ENCODE data around the gene SIX1.

Gene SIX1

DNA sequence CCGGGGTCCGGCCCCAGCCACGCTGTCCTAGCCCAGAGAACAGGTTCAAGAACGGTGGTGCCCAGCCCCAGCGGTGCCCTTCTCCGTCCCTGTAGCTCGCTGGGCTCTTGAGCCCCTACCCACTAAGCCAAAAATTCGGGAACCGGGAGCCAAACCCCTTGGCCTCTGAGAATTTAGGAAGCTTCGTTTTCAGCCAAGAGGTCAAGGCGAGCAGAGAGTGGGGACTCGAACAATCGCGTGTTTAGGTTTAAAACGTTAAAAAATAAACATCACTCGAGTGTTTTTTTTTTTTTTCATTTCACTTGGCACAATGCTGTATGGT lies 6.2 kb downstream of the SIX1 start:
- Histone ChIP-seq H3K4me1 (ENCODE audit: insufficient read depth, poor library complexity, severe bottlenecking) (no peaks in the 10 kb centered on the region), H3K9me3 (ENCODE audit: severe bottlenecking) (no peaks in the 10 kb centered on the region), H3K27me3 (ENCODE audit: insufficient read depth, poor library complexity, severe bottlenecking) (no peaks in the 10 kb centered on the region), H3K4me3 (ENCODE audit: severe bottlenecking) (no peak overlapping the region), H3K27ac (ENCODE audit: poor library complexity, severe bottlenecking) (no peak overlapping the region), H3K36me3 (ENCODE audit: low read depth) (peaks cover 14% of the 10 kb centered on the region)
- TF ChIP-seq, protein P1, sequence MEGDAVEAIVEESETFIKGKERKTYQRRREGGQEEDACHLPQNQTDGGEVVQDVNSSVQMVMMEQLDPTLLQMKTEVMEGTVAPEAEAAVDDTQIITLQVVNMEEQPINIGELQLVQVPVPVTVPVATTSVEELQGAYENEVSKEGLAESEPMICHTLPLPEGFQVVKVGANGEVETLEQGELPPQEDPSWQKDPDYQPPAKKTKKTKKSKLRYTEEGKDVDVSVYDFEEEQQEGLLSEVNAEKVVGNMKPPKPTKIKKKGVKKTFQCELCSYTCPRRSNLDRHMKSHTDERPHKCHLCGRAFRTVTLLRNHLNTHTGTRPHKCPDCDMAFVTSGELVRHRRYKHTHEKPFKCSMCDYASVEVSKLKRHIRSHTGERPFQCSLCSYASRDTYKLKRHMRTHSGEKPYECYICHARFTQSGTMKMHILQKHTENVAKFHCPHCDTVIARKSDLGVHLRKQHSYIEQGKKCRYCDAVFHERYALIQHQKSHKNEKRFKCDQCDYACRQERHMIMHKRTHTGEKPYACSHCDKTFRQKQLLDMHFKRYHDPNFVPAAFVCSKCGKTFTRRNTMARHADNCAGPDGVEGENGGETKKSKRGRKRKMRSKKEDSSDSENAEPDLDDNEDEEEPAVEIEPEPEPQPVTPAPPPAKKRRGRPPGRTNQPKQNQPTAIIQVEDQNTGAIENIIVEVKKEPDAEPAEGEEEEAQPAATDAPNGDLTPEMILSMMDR (IDR thresholded peaks at IDR 0.05; ENCODE audit: poor library complexity, severe bottlenecking), result no peak
- ATAC-seq (ENCODE audit: low read depth) (no peak), DNase-seq (ENCODE audit: low spot score) (no peak)

DNA sequence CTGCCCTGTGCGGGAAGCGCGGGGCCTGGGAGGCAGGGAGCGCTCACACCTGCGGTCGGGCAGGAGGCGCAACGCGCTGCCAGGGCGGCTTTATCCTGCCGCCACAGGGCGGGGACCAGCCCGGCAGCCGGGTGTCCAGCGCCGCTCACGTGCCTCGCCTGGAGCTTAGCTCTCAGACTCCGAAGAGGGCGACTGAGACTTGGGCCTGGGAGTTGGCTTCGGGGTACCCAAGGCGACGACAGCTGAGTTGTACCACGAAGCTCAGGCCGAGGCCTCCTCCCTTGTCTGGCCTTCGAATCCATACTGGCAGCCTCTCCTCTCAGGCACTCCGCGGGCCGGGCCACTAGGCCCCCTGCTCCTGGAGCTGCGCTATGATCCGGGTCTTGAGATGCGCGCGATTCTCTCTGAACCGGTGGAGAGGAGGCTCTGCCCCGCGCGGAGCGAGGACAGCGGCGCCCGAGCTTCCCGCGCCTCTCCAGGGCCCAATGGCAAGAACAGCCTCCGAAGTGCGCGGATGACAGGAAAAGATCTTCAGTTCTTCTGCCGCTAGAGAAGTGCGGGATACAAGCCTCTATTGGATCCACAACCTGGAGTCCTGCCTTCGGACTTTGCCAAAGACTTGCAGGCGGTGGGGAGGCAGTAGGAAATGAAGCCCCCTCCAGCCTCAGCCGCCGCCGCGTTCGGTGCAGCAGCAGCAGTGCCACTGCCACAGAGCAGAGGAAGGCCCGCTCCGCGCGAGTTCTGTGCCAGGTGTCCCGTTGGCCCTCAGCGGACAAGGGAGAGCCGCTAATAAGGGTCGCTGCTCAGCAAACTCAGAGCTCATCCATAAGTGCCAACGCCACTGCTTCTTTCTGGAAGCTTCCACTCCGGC lies 6.8 kb downstream of the SIX1 start:
- Histone ChIP-seq H3K27ac (ENCODE audit: poor library complexity, severe bottlenecking) (no peak overlapping the region), H3K27me3 (ENCODE audit: insufficient read depth, poor library complexity, severe bottlenecking) (no peaks in the 10 kb centered on the region), H3K4me3 (ENCODE audit: severe bottlenecking) (no peak overlapping the region), H3K4me1 (ENCODE audit: insufficient read depth, poor library complexity, severe bottlenecking) (no peaks in the 10 kb centered on the region), H3K9me3 (ENCODE audit: severe bottlenecking) (no peaks in the 10 kb centered on the region), H3K36me3 (ENCODE audit: low read depth) (peaks cover 14% of the 10 kb centered on the region)
- DNase-seq (ENCODE audit: low spot score), result peak; percentile 64
- TF ChIP-seq, protein P1 (IDR thresholded peaks at IDR 0.05; ENCODE audit: poor library complexity, severe bottlenecking), result no peak
- no peak for ATAC-seq (ENCODE audit: low read depth)

DNA sequence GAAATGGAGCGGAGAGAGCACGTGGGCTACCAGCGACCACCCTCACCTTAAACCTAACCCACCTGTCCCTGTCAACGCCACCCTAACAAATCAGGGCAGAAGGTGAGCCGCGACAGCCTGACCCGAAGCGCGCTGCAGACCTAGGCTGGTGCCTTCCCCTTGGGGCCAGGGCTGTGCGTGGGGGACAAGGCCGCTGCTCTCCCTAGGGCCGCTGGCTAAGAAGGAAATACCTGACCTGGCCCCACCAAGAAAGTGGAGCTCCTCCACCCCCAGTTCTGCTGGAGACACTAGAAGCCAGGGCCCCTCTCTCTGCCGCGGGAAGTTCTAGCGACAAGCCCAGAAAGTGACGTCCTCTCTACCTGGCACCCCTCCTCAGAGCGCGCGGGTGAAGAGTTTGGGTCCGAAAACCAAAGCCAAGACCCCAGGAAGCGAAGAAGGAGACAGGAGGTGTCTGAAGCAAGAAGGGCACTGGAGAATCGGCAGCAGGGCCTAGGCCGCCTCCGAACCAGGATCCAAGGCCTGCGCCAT lies 7.5 kb downstream of the SIX1 start:
- no peak for DNase-seq (ENCODE audit: low spot score)
- no peaks in the 10 kb centered on the region for H3K4me1 ChIP-seq (ENCODE audit: insufficient read depth, poor library complexity, severe bottlenecking)
- H3K4me3 ChIP-seq (ENCODE audit: severe bottlenecking), result no peak overlapping the region
- TF ChIP-seq, protein P1 (IDR thresholded peaks at IDR 0.05; ENCODE audit: poor library complexity, severe bottlenecking), result no peak
- H3K27ac ChIP-seq (ENCODE audit: poor library complexity, severe bottlenecking), result no peak overlapping the region
- H3K27me3 ChIP-seq (ENCODE audit: insufficient read depth, poor library complexity, severe bottlenecking), result no peaks in the 10 kb centered on the region
- H3K36me3 ChIP-seq (ENCODE audit: low read depth), result peaks cover 14% of the 10 kb centered on the region
- ATAC-seq (ENCODE audit: low read depth), result no peak
- no peaks in the 10 kb centered on the region for H3K9me3 ChIP-seq (ENCODE audit: severe bottlenecking)

DNA sequence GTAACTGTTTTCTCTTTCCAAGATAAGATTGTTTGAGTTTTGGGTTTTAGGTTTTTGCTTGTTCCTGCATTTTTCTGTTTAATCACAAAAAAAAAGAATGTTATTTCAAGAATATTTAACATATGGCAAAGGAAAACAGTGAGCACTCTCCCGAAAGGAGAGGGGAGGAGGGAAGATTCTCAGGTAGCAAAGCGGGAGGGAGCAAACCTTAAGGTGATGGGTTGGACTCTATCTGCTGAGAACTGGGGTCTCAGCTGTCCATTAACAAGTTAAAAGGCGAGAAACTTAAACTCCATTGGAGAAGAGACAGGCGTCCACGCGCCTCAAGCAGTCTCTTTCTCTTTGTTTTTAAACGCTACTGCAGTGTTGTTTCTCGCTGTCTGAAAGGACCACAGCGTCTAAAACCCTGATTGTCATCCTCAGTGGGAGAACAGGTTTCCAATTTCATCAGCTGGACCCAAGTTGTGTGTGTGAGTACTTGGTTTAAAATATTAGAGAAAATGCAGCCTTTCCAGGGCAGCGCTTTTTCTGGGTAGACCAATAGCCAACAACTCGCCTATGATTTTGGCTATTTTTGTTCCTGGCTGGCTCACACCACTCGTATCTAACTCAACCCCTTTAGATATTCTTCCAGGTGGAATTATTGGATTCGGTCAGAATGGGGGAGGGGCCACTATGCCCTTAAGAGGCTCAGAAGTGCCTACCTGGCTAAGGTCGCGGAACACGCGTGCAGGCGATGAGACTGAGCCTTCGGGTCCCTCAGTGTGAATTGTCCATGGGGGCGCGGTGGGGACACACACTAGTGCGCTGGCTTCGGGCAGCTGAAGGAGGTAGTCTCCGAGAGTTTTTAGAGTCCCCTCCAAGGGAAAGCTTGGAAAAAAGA lies 8.2 kb downstream of the SIX1 start:
- Histone ChIP-seq H3K4me3 (ENCODE audit: severe bottlenecking) (no peak overlapping the region), H3K27me3 (ENCODE audit: insufficient read depth, poor library complexity, severe bottlenecking) (no peaks in the 10 kb centered on the region), H3K36me3 (ENCODE audit: low read depth) (peaks cover 13% of the 10 kb centered on the region)

More for the DNA sequence above, 8.2 kb downstream of the SIX1 start:
- Histone ChIP-seq H3K4me1 (ENCODE audit: insufficient read depth, poor library complexity, severe bottlenecking) (no peaks in the 10 kb centered on the region), H3K9me3 (ENCODE audit: severe bottlenecking) (no peaks in the 10 kb centered on the region), H3K27ac (ENCODE audit: poor library complexity, severe bottlenecking) (no peak overlapping the region)
- ATAC-seq (ENCODE audit: low read depth) (no peak), DNase-seq (ENCODE audit: low spot score) (no peak)
- TF ChIP-seq, protein P1 (IDR thresholded peaks at IDR 0.05; ENCODE audit: poor library complexity, severe bottlenecking), result no peak
